ENCODE results near the gene CFAP97.
"Not testable (repeated sequence)": the region's sequence is repeated elsewhere in the genome, so short reads cannot be mapped to it uniquely, and the experiment has no call there.

CFAP97 gene

DNA sequence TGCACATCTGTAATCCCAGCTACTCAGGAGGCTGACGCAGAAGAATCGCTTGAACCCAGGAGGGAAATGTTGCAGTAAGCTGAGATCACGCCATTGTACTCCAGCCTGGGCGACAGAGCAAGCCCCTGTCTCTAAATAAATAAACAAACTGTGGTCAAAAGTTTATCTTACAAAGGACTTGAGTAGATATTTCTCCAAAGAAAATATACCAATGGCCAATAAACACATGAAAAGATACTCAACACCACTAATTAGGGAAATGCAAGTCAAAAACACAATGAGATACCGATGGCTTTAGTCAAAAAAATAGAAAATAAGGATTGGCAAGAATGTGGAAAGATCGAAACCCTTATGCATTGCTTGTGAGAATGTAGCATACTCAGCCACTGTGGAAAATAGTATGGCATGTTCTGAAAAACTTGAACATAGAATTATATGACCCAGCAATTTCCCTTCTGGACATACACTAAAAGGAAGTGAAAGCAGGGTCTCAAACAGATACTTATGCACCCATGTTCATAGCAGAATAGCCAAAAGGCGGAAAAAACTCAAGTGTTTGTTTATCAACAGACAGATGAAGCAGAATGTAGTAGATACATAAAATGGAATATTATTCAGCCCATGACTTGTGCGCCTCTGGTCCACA, 2.0 kb upstream of the CFAP97 start:
- DNase-seq (ENCODE audit: low read depth, low spot score), result no peak
- no peak overlapping the region for H3K4me3 ChIP-seq (ENCODE audit: low read depth, low read length)
- CTCF ChIA-PET, result interaction anchor here (2.0 kb wide), 1 partner anchor 23 kb away, joined by 9 read pairs; no protein-coding TSS in a partner anchor
- TF ChIP-seq, protein P1, sequence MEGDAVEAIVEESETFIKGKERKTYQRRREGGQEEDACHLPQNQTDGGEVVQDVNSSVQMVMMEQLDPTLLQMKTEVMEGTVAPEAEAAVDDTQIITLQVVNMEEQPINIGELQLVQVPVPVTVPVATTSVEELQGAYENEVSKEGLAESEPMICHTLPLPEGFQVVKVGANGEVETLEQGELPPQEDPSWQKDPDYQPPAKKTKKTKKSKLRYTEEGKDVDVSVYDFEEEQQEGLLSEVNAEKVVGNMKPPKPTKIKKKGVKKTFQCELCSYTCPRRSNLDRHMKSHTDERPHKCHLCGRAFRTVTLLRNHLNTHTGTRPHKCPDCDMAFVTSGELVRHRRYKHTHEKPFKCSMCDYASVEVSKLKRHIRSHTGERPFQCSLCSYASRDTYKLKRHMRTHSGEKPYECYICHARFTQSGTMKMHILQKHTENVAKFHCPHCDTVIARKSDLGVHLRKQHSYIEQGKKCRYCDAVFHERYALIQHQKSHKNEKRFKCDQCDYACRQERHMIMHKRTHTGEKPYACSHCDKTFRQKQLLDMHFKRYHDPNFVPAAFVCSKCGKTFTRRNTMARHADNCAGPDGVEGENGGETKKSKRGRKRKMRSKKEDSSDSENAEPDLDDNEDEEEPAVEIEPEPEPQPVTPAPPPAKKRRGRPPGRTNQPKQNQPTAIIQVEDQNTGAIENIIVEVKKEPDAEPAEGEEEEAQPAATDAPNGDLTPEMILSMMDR (IDR thresholded peaks at IDR 0.05; ENCODE audit: insufficient read depth, low read length, missing control alignments), result no peak
- POLR2A ChIA-PET, result no interaction called here

DNA sequence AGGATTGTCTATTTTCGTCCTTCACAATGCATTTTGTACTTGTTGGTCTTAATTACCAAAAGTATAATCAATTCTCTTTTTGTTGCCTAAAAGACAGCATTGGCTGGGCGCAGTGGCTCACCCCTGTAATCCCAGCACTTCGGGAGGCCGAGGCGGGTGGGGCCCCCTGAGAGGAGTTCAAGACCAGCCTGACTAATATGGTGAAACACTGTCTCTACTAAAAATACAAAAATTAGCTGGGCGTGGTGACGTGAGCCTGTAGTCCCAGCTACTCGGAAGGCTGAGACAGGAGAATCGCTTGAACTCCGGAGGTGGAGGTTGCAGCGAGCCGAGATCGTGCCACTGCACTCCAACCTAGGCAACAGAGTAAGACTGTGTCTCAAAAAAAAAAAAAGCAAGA, 1.3 kb upstream of the CFAP97 start:
- ChIA-PET POLR2A (interaction anchor here (1.0 to 1.1 kb wide), 2 partner anchors 15 to 191 kb away, joined by 3 to 4 read pairs; partner anchors contain the start of gene ANKRD37), CTCF (interaction anchor here (2.0 kb wide), 1 partner anchor 22 kb away, joined by 9 read pairs; no protein-coding TSS in a partner anchor)
- not testable (repeated sequence) for DNase-seq (ENCODE audit: low read depth, low spot score); H3K4me3 ChIP-seq (ENCODE audit: low read depth, low read length)

DNA sequence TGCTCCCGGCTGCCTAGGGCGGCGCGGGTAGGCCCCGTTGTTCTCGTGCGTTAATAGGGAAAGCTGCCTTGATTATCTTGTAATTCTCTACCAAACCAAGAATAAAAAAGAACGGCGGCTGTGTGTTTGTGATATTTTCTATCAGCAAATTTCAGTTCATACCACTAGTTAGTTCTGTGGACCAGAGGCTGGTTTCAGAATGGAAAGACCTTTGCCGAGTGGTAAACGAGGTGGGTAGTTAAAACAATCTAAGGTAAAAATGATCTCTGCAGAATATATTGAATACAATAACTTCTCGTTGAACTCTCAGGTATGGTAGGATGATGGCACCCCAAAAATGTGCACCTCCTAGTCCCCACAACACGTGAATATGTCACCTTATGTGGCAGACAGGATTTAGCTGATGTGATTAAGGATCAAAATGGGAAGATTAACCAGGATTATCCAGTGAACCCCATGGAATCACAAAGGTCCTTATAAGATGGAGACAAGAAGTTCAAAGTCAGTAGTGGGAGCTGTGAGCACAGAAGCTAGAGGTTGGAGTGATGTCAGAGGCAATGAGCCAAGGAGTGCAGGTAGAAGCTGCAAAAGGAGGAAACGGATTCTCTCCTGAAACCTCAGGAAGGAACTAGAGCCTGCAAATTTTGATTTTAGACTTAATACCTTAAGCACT, 574 bp upstream of the CFAP97 start:
- peak overlapping the region; percentile 65 for H3K4me3 ChIP-seq (ENCODE audit: low read depth, low read length)
- TF ChIP-seq, protein P1 (IDR thresholded peaks at IDR 0.05; ENCODE audit: insufficient read depth, low read length, missing control alignments), result no peak
- ChIA-PET CTCF (interaction anchor here (2.0 kb wide), 1 partner anchor 21 kb away, joined by 9 read pairs; no protein-coding TSS in a partner anchor), POLR2A (interaction anchor here (1.0 to 1.1 kb wide), 2 partner anchors 16 to 192 kb away, joined by 3 to 4 read pairs; partner anchors contain the start of gene ANKRD37)
- no peak for DNase-seq (ENCODE audit: low read depth, low spot score)

DNA sequence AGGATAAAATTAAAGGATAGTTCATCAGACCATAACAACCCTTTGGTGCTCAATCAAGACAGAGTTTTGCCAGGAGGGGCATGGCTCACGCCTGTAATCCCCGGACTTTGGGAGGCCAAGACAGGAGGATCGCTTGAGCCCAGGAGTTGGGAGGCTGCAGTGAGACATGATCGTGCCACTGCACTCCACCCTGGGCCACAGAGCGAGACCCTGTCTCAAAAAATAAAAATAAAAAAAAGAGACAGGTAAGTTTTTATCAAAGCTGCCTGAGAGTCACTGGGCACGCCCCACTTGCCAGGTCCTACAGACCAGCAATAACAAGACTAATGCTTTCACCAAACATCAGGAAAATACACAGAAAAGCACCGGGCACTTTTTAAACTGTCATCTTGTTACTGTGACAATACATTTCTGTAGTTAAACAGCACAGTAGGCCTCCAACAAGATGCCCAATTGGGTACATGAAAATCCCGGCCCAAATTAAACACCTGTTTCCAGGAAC, 765 bp downstream of the CFAP97 start:
- ChIA-PET POLR2A (no interaction called here), CTCF (interaction anchor here (11.2 kb wide), 1 partner anchor 19 kb away, joined by 121 read pairs; no protein-coding TSS in a partner anchor)
- H3K4me3 ChIP-seq (ENCODE audit: low read depth, low read length), result peak overlapping the region; percentile 65
- TF ChIP-seq, protein P1 (IDR thresholded peaks at IDR 0.05; ENCODE audit: insufficient read depth, low read length, missing control alignments), result no peak
- DNase-seq (ENCODE audit: low read depth, low spot score), result no peak

DNA sequence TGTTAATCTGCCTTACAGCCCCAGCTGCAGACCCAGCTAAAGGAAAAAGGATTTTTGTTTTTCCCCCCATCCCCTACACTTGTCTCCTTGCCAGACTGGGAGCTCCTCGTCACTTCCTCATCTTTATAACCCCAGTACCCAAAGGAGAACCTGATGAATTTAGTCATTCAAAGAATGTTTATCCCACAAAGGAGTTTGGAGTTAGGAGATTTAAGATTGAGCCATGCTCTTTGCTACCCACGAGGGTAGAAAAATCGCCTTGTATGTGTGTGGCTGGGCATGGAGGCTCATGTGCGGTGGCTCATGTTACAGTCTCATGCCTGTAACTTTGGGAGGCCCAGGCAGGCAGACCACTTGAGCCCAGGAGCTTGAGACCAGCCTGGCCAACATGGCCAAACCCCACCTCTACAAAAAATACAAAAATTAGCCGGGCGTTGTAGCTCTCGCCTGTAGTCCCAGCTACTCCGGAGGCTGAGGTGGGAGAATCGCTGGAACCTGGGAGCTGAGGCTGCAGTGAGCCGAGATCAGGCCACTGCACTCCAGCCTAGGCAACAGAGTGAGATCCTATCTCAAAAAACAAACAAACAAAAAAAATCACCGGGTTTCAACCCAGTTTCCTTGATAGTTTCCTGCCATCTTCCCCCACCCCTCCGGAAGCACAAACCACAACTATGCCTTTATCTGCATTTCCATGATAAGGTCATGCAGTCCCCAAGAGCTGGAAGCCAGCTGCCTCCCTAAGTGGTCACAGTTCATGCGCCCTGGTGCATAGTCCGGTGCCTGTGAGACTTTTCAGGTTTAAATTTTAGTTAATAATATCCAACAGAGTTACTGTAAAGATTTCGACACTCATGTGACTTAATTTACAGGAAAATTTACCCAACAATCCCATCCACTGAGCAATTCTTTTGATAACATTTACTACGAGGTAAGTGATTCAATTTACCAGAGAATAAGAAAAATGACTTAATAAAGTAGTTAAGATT, 1.5 kb downstream of the CFAP97 start:
- CTCF ChIA-PET, result interaction anchor here (11.2 kb wide), 1 partner anchor 18 kb away, joined by 121 read pairs; no protein-coding TSS in a partner anchor
- TF ChIP-seq, protein P1 (IDR thresholded peaks at IDR 0.05; ENCODE audit: insufficient read depth, low read length, missing control alignments), result no peak
- POLR2A ChIA-PET, result interaction anchor here (0.8 to 1.0 kb wide), 2 partner anchors 21 to 194 kb away, joined by 3 to 4 read pairs; partner anchors contain the start of genes ANKRD37 and LRP2BP
- H3K4me3 ChIP-seq (ENCODE audit: low read depth, low read length), result no peak overlapping the region; the same call in 1 of the 2 replicates
- DNase-seq (ENCODE audit: low read depth, low spot score), result no peak

DNA sequence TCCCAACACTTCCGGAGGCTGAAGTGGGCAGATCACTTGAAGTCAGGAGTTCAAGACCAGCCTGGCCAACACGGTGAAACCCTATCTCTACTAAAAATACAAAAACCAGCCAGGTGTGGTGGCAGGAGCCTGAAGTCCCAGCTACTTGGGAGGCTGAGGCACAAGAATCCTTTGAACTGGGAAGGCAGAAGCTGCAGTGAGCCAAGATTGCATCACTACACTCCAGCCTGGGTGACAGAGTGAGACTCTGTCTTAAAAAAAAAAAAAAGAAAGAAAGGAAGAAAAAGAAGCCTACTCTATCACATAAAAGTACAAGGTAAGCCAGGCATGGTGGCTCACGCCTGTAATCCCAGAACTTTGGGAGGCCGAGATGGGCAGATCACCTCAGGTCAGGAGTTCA, 5.6 kb downstream of the CFAP97 start:
- DNase-seq (ENCODE audit: low read depth, low spot score); H3K4me3 ChIP-seq (ENCODE audit: low read depth, low read length); POLR2A ChIA-PET: not testable (repeated sequence)
- CTCF ChIA-PET, result interaction anchor here (0.7 to 11.2 kb wide), 2 partner anchors 14 to 274 kb away, joined by 3 to 121 read pairs; no protein-coding TSS in a partner anchor
